ENCODE results near the gene NTM. TPM values are rescaled to one million over a fixed set of nuclear protein-coding genes. Genes with fewer than 3 reads are reported as not detected.

NTM gene
- total and polyA plus RNA-seq, 10 donors = 0.13 to 1.6 (median 0.67) TPM

GRCh38 chr11:131954146-131954545, 583.7 kb downstream of the NTM start:
- Histone ChIP-seq H3K27me3 (replicated peaks in 1 of 7) (no peaks in the 10 kb centered on the region), H3K9me3 (no peaks in the 10 kb centered on the region), H3K36me3 (no peaks in the 10 kb centered on the region), H3K27ac (no peak overlapping the region), H3K4me3 (no peak overlapping the region), H3K4me1 (no peaks in the 10 kb centered on the region)
- DNase-seq = no peak
- WGBS, 5 donors = 81 to 90% (median 85%) methylated on average over 10 of the region's 10 CpGs
- intact Hi-C loops (cut with DNase I; ENCODE audit: low total_unique reads) = no loop called here
- no peak for TF ChIP-seq POLR2AphosphoS5 (IDR thresholded peaks at IDR 0.05)
- TF ChIP-seq CTCF (IDR thresholded peaks at IDR 0.05 in 8 of 11, conservative IDR thresholded peaks at IDR 0.05 in 3 of 11) = no peak
- no peak for TF ChIP-seq POLR2A (IDR thresholded peaks at IDR 0.05)

GRCh38 chr11:131955904-131956303, 585.5 kb downstream of the NTM start:
- H3K4me3 ChIP-seq = no peak overlapping the region
- no peaks in the 10 kb centered on the region for H3K9me3 ChIP-seq
- H3K27me3 ChIP-seq (replicated peaks in 1 of 7) = no peaks in the 10 kb centered on the region
- intact Hi-C loops (cut with DNase I; ENCODE audit: low total_unique reads) = no loop called here
- 52 to 68% (median 56%) methylated on average over 6 of the region's 6 CpGs for WGBS, 5 donors
- DNase-seq = no peak
- TF ChIP-seq CTCF (IDR thresholded peaks at IDR 0.05 in 8 of 11, conservative IDR thresholded peaks at IDR 0.05 in 3 of 11) = no peak
- TF ChIP-seq POLR2A (IDR thresholded peaks at IDR 0.05) = no peak
- no peak for TF ChIP-seq POLR2AphosphoS5 (IDR thresholded peaks at IDR 0.05)
- no peaks in the 10 kb centered on the region for H3K4me1 ChIP-seq
- H3K27ac ChIP-seq = no peak overlapping the region
- no peaks in the 10 kb centered on the region for H3K36me3 ChIP-seq

- H3K4me3 ChIP-seq = no peak overlapping the region
- no peak overlapping the region for H3K27ac ChIP-seq
- no peak for TF ChIP-seq POLR2A (IDR thresholded peaks at IDR 0.05)
- TF ChIP-seq POLR2AphosphoS5 (IDR thresholded peaks at IDR 0.05) = no peak
- no peak for TF ChIP-seq CTCF (IDR thresholded peaks at IDR 0.05 in 8 of 11, conservative IDR thresholded peaks at IDR 0.05 in 3 of 11)
- no peaks in the 10 kb centered on the region for H3K9me3 ChIP-seq
- H3K36me3 ChIP-seq = no peaks in the 10 kb centered on the region
- no peaks in the 10 kb centered on the region for H3K27me3 ChIP-seq (replicated peaks in 1 of 7)
- H3K4me1 ChIP-seq = no peaks in the 10 kb centered on the region
- no peak for DNase-seq
- WGBS, 5 donors = 79 to 92% (median 82%) methylated on average over 2 of the region's 2 CpGs
- intact Hi-C loops (cut with DNase I; ENCODE audit: low total_unique reads) = no loop called here
Measured at GRCh38 chr11:131957201-131957600, 586.8 kb downstream of the NTM start.

GRCh38 chr11:131957875-131958274, 587.5 kb downstream of the NTM start:
- no peaks in the 10 kb centered on the region for H3K27me3 ChIP-seq (replicated peaks in 1 of 7)
- intact Hi-C loops (cut with DNase I; ENCODE audit: low total_unique reads) = no loop called here
- H3K9me3 ChIP-seq = no peaks in the 10 kb centered on the region
- 81 to 92% (median 89%) methylated on average over 6 of the region's 6 CpGs for WGBS, 5 donors
- H3K27ac ChIP-seq = no peak overlapping the region
- no peak for TF ChIP-seq CTCF (IDR thresholded peaks at IDR 0.05 in 8 of 11, conservative IDR thresholded peaks at IDR 0.05 in 3 of 11)
- no peak for TF ChIP-seq POLR2AphosphoS5 (IDR thresholded peaks at IDR 0.05)
- no peak for TF ChIP-seq POLR2A (IDR thresholded peaks at IDR 0.05)
- H3K4me1 ChIP-seq = no peaks in the 10 kb centered on the region
- no peaks in the 10 kb centered on the region for H3K36me3 ChIP-seq
- no peak overlapping the region for H3K4me3 ChIP-seq
- no peak for DNase-seq

Measured in spleen (tissue), 11 donors.